Urinary bladder (tissue), 4 donors: ENCODE data around the gene SLC45A2. TPM values are rescaled to one million over a fixed set of nuclear protein-coding genes. Genes with fewer than 3 reads are reported as not detected.
"Not testable (repeated sequence)": the region's sequence is repeated elsewhere in the genome, so short reads cannot be mapped to it uniquely, and the experiment has no call there.

Experiments
- DNase-seq: peaks from one replicate; pipeline ENCODE4 v3.0.0-alpha.2; 2015; ENCODE audit errors: extremely low spot score
- H3K27ac ChIP-seq: one replicate; pipeline ENCODE4 v1.5.1; 2013; ENCODE audit warnings: low read depth, mild to moderate bottlenecking, moderate library complexity
- H3K36me3 ChIP-seq: one replicate; pipeline ENCODE4 v1.6.1; 2013; ENCODE audit warnings: mild to moderate bottlenecking, moderate library complexity; ENCODE audit not compliant: insufficient read depth
- H3K4me1 ChIP-seq: one replicate; pipeline ENCODE4 v1.6.1; 2013; ENCODE audit warnings: mild to moderate bottlenecking, moderate library complexity; ENCODE audit not compliant: insufficient read depth
- H3K4me3 ChIP-seq: one replicate; pipeline ENCODE4 v1.5.1; 2013; ENCODE audit warnings: low read depth, low read length
- whole genome bisulfite sequencing: extraction: QIAGEN DNeasy Blood & Tissue Kit; methylation state at CpG from one replicate; pipeline ENCODE4 v1.1.7; 2013; 5-methylcytosine and 5-hydroxymethylcytosine counted together
- polyA plus RNA-seq: library from polyadenylated mRNA; stranded (reverse); fragments of 200-250 nt; gene quantifications from one replicate; pipeline ENCODE4 v1.2.3, GENCODE V29; 2013
- total RNA-seq: library from RNA; depleted of rRNA; stranded (reverse); fragments of >200 nt; gene quantifications from one replicate; pipeline ENCODE4 v1.2.3, GENCODE V29; 2014
- donor health status: healthy with polysubstance abuse.
- donor health status: healthy.

SLC45A2 gene
- total and polyA plus RNA-seq, 2 donors = not detected

GRCh38 chr5:33937707-33938506 is 46.6 kb downstream of the SLC45A2 start:
- WGBS = 14% methylated on average over 54 of the region's 54 CpGs
- no peaks in the 10 kb centered on the region for H3K4me1 ChIP-seq
- H3K4me3 ChIP-seq = no peak overlapping the region
- H3K27ac ChIP-seq = no peak overlapping the region
- no peak for DNase-seq
- H3K36me3 ChIP-seq = no peaks in the 10 kb centered on the region

- DNase-seq = no peak
- H3K27ac ChIP-seq = no peak overlapping the region
- WGBS = 28% methylated on average over 54 of the region's 54 CpGs
- H3K4me1 ChIP-seq = no peaks in the 10 kb centered on the region
- H3K36me3 ChIP-seq = no peaks in the 10 kb centered on the region
- H3K4me3 ChIP-seq = no peak overlapping the region
These were observed 47.3 kb downstream of the SLC45A2 start for GRCh38 chr5:33937017-33937706.

GRCh38 chr5:33936381-33937016 is 48.0 kb downstream of the SLC45A2 start, which contains the start of gene RXFP3:
RXFP3 (plus strand) TSS chr5:33936386; CDS start chr5:33936741, 355 bp downstream.
- Histone ChIP-seq H3K4me1 (no peaks in the 10 kb centered on the region), H3K36me3 (no peaks in the 10 kb centered on the region), H3K4me3 (no peak within 1 kb of the TSS), H3K27ac (no peak within 1 kb of the TSS)
- 5% methylated on average over 45 of the region's 45 CpGs for WGBS
- DNase-seq = no peak

- no peak for DNase-seq
- no peak overlapping the region for H3K4me3 ChIP-seq
These were observed 48.5 kb downstream of the SLC45A2 start for GRCh38 chr5:33936004-33936380.

GRCh38 chr5:33934176-33934575 is 50.3 kb downstream of the SLC45A2 start:
- no peak for DNase-seq
- no peaks in the 10 kb centered on the region for H3K4me1 ChIP-seq
- no peak overlapping the region for H3K4me3 ChIP-seq
- H3K36me3 ChIP-seq = no peaks in the 10 kb centered on the region
- no peak overlapping the region for H3K27ac ChIP-seq
- 73% methylated on average over 1 of the region's 1 CpG for WGBS

More at GRCh38 chr5:33936004-33936380, 48.5 kb downstream of the SLC45A2 start:
- Histone ChIP-seq H3K27ac (no peak overlapping the region), H3K36me3 (no peaks in the 10 kb centered on the region), H3K4me1 (no peaks in the 10 kb centered on the region)
- whole genome bisulfite sequencing = under 1% methylated on average over 30 of the region's 30 CpGs

- H3K27ac ChIP-seq = no peak overlapping the region
- no peak for DNase-seq
- H3K36me3 ChIP-seq = no peaks in the 10 kb centered on the region
- 90% methylated on average over 3 of the region's 3 CpGs for WGBS
- H3K4me3 ChIP-seq = no peak overlapping the region
- no peaks in the 10 kb centered on the region for H3K4me1 ChIP-seq
These were observed 50.7 kb downstream of the SLC45A2 start for GRCh38 chr5:33933723-33934169.

GRCh38 chr5:33931136-33931535 is 53.4 kb downstream of the SLC45A2 start:
- Histone ChIP-seq H3K27ac (no peak overlapping the region), H3K36me3 (no peaks in the 10 kb centered on the region), H3K4me3 (no peak overlapping the region), H3K4me1 (no peaks in the 10 kb centered on the region)
- no peak for DNase-seq
- WGBS = 72% methylated on average over 5 of the region's 5 CpGs

GRCh38 chr5:33929925-33930690 is 54.4 kb downstream of the SLC45A2 start:
- Histone ChIP-seq H3K36me3 (no peaks in the 10 kb centered on the region), H3K4me3 (no peak overlapping the region), H3K4me1 (no peaks in the 10 kb centered on the region), H3K27ac (no peak overlapping the region)
- WGBS = 91% methylated on average over 6 of the region's 6 CpGs
- DNase-seq = no peak

- no peak overlapping the region for H3K27ac ChIP-seq
- H3K36me3 ChIP-seq = no peaks in the 10 kb centered on the region
- 76% methylated on average over 2 of the region's 2 CpGs for WGBS
These were observed 56.2 kb downstream of the SLC45A2 start for GRCh38 chr5:33928283-33928682.

GRCh38 chr5:33927685-33928084 is 56.8 kb downstream of the SLC45A2 start:
- WGBS = 69% methylated on average over 4 of the region's 4 CpGs
- Histone ChIP-seq H3K4me3 (no peak overlapping the region), H3K36me3 (no peaks in the 10 kb centered on the region), H3K4me1 (no peaks in the 10 kb centered on the region), H3K27ac (no peak overlapping the region)
- no peak for DNase-seq

More at GRCh38 chr5:33928283-33928682, 56.2 kb downstream of the SLC45A2 start:
- no peaks in the 10 kb centered on the region for H3K4me1 ChIP-seq
- no peak overlapping the region for H3K4me3 ChIP-seq
- no peak for DNase-seq

GRCh38 chr5:33925278-33925677 is 59.2 kb downstream of the SLC45A2 start:
- no peak for DNase-seq
- no peak overlapping the region for H3K4me3 ChIP-seq

GRCh38 chr5:33921002-33921401 is 63.5 kb downstream of the SLC45A2 start:
- 93% methylated on average over 1 of the region's 1 CpG for WGBS
- no peak overlapping the region for H3K27ac ChIP-seq
- DNase-seq = no peak
- H3K4me1 ChIP-seq = no peaks in the 10 kb centered on the region
- no peaks in the 10 kb centered on the region for H3K36me3 ChIP-seq
- H3K4me3 ChIP-seq = no peak overlapping the region

More at GRCh38 chr5:33925278-33925677, 59.2 kb downstream of the SLC45A2 start:
- Histone ChIP-seq H3K36me3 (no peaks in the 10 kb centered on the region), H3K27ac (no peak overlapping the region), H3K4me1 (no peaks in the 10 kb centered on the region)

GRCh38 chr5:33914844-33915243 is 69.6 kb downstream of the SLC45A2 start:
- not testable (repeated sequence) for H3K4me3 ChIP-seq, H3K36me3 ChIP-seq, H3K27ac ChIP-seq, H3K4me1 ChIP-seq, DNase-seq
- WGBS = 93% methylated on average over 3 of the region's 3 CpGs
